ENCODE data around the gene NKX1-2. TPM values are rescaled to one million over a fixed set of nuclear protein-coding genes. Genes with fewer than 3 reads are reported as not detected.

Gene NKX1-2
- total RNA-seq, 1 experiment from 2014 or later, result not detected

GRCh38 chr10:124403548-124403947 lies 46.3 kb downstream of the NKX1-2 start:
- ChIA-PET CTCF (interaction anchor here (0.5 to 1.1 kb wide), 11 partner anchors 11 to 454 kb away, joined by 3 to 18 read pairs (median 3); no protein-coding TSS in a partner anchor), POLR2A (ENCODE audit: low non-redundant PET) (no interaction called here)
- H3K4me3 ChIP-seq (ENCODE audit: low read depth, low read length, poor library complexity, severe bottlenecking), result no peak overlapping the region
- intact Hi-C loops (cut with micrococcal nuclease; ENCODE audit: unreplicated experiment), result no loop called here
- no peaks in the 10 kb centered on the region for H3K4me1 ChIP-seq (ENCODE audit: insufficient read depth, low read length, poor library complexity, severe bottlenecking)
- TF ChIP-seq EZH2 (IDR thresholded peaks at IDR 0.05; ENCODE audit: borderline replicate concordance, low read depth, low read length, poor library complexity, severe bottlenecking), result no peak
- peak; percentile 70 for TF ChIP-seq CTCF (conservative IDR thresholded peaks at IDR 0.05; ENCODE audit: low read depth, low read length)
- no peak overlapping the region for H3K27ac ChIP-seq (ENCODE audit: low read depth, low read length, poor library complexity, severe bottlenecking)
- H3K27me3 ChIP-seq (replicated peaks; ENCODE audit: insufficient read depth, low read depth, low read length, poor library complexity), result no peaks in the 10 kb centered on the region
- no peaks in the 10 kb centered on the region for H3K9me3 ChIP-seq (ENCODE audit: low read depth, low read length, poor library complexity, severe bottlenecking)
- DNase-seq (ENCODE audit: low spot score), result peak; percentile 88
- no TSS peak for BruUV-seq (replicated peaks)
- peaks cover 3% of the 10 kb centered on the region for H3K36me3 ChIP-seq (ENCODE audit: insufficient read depth, low read length, poor library complexity, severe bottlenecking)

GRCh38 chr10:124402273-124402672 lies 47.6 kb downstream of the NKX1-2 start:
- TF ChIP-seq CTCF (conservative IDR thresholded peaks at IDR 0.05; ENCODE audit: low read depth, low read length), result no peak
- no peak for TF ChIP-seq EZH2 (IDR thresholded peaks at IDR 0.05; ENCODE audit: borderline replicate concordance, low read depth, low read length, poor library complexity, severe bottlenecking)
- Histone ChIP-seq H3K4me3 (ENCODE audit: low read depth, low read length, poor library complexity, severe bottlenecking) (no peak overlapping the region), H3K27ac (ENCODE audit: low read depth, low read length, poor library complexity, severe bottlenecking) (no peak overlapping the region), H3K36me3 (ENCODE audit: insufficient read depth, low read length, poor library complexity, severe bottlenecking) (no peaks in the 10 kb centered on the region), H3K27me3 (replicated peaks; ENCODE audit: insufficient read depth, low read depth, low read length, poor library complexity) (no peaks in the 10 kb centered on the region), H3K9me3 (ENCODE audit: low read depth, low read length, poor library complexity, severe bottlenecking) (no peaks in the 10 kb centered on the region), H3K4me1 (ENCODE audit: insufficient read depth, low read length, poor library complexity, severe bottlenecking) (no peaks in the 10 kb centered on the region)
- CTCF ChIA-PET, result no interaction called here
- no TSS peak for BruUV-seq (replicated peaks)
- intact Hi-C loops (cut with micrococcal nuclease; ENCODE audit: unreplicated experiment), result no loop called here
- POLR2A ChIA-PET (ENCODE audit: low non-redundant PET), result no interaction called here
- no peak for DNase-seq (ENCODE audit: low spot score)

- H3K36me3 ChIP-seq (ENCODE audit: insufficient read depth, low read length, poor library complexity, severe bottlenecking), result no peaks in the 10 kb centered on the region
- DNase-seq (ENCODE audit: low spot score), result no peak
- ChIA-PET CTCF (no interaction called here), POLR2A (ENCODE audit: low non-redundant PET) (no interaction called here)
- no peak overlapping the region for H3K4me3 ChIP-seq (ENCODE audit: low read depth, low read length, poor library complexity, severe bottlenecking)
- H3K27me3 ChIP-seq (replicated peaks; ENCODE audit: insufficient read depth, low read depth, low read length, poor library complexity), result no peaks in the 10 kb centered on the region
- BruUV-seq (replicated peaks), result no TSS peak
- TF ChIP-seq CTCF (conservative IDR thresholded peaks at IDR 0.05; ENCODE audit: low read depth, low read length) (no peak), EZH2 (IDR thresholded peaks at IDR 0.05; ENCODE audit: borderline replicate concordance, low read depth, low read length, poor library complexity, severe bottlenecking) (no peak)
- no peaks in the 10 kb centered on the region for H3K9me3 ChIP-seq (ENCODE audit: low read depth, low read length, poor library complexity, severe bottlenecking)
- H3K27ac ChIP-seq (ENCODE audit: low read depth, low read length, poor library complexity, severe bottlenecking), result no peak overlapping the region
- no peaks in the 10 kb centered on the region for H3K4me1 ChIP-seq (ENCODE audit: insufficient read depth, low read length, poor library complexity, severe bottlenecking)
- intact Hi-C loops (cut with micrococcal nuclease; ENCODE audit: unreplicated experiment), result no loop called here
These were observed 48.2 kb downstream of the NKX1-2 start for GRCh38 chr10:124401633-124402032.

Other genes starting within 250 kb of the NKX1-2 start
- gene OAT, start 31.1 kb downstream of the NKX1-2 start, total RNA-seq (2021), result 25.2 and 26.9 TPM in 2 replicates
- gene LHPP, start 11.8 kb upstream of the NKX1-2 start, total RNA-seq (2021), result 2.3 and 5.9 TPM in 2 replicates